HCT116 (cell line): Measurements from ENCODE around the gene DCST2. TPM values are rescaled to one million over a fixed set of nuclear protein-coding genes. Genes with fewer than 3 reads are reported as not detected.

Experiments used
- ATAC-seq: fragments of 200-7000 bp; cut with Tn5 transposase; 2 replicates; pipeline ENCODE4 v1.9.1; 2020; ENCODE audit warnings: mild to moderate bottlenecking, moderate library complexity
- BruUV-seq: library from RNA; stranded (reverse); fragments of 400-500 nt; replicated peaks from 2 replicates; lab custom pipeline; 2021; lab: Mats Ljungman, UMichigan
- CTCF ChIA-PET: fragments of 300-600 bp; sonication (Branson Sonifier 250); formaldehyde crosslinking; loops from one replicate; lab custom pipeline; 2021; ENCODE audit warnings: antibody characterized with exemption; lab: Charles Lee
- POLR2A ChIA-PET: fragments of 300-600, 350-600 bp; sonication (Branson Sonifier 250); formaldehyde crosslinking; loops from one replicate; lab custom pipeline; 2021; ENCODE audit warnings: antibody characterized with exemption; lab: Charles Lee
- RAD21 ChIA-PET, 2 experiments: fragments of 300-600 bp; sonication (Branson Sonifier 250); formaldehyde crosslinking; loops; one replicate each; lab custom pipeline; 2023; ENCODE audit warnings: low total read pairs in 2 of 2; ENCODE audit not compliant: uncharacterized antibody in 2 of 2, unreplicated experiment in 2 of 2, low non-redundant PET in 1 of 2; lab: Charles Lee
- DNase-seq: peaks from one replicate; pipeline ENCODE4 v3.0.0-alpha.2; 2010; ENCODE audit warnings: low read depth, low spot score
- H2AFZ ChIP-seq: fragments of 200-600 bp; shearing (Covaris generic), sonication (generic); 2 replicates; pipeline ENCODE4 v1.6.1; 2017; ENCODE audit warnings: low read depth, mixed run types, mixed read lengths, antibody characterized with exemption, low read length; ENCODE audit not compliant: poor library complexity, severe bottlenecking
- H3K27ac ChIP-seq: 2 replicates; pipeline ENCODE4 v1.5.1; 2012; ENCODE audit warnings: low read depth, low read length
- H3K27me3 ChIP-seq: fragments of 200-600 bp; sonication (generic); 2 replicates; pipeline ENCODE4 v1.6.1; 2016; ENCODE audit warnings: mixed run types, low read length, mixed read lengths; ENCODE audit not compliant: insufficient read depth
- H3K36me3 ChIP-seq, 2 experiments: fragments of 200-500 bp in 1 of 2; fragments of 200-600 bp in 1 of 2; sonication (Bioruptor generic) in 1 of 2; sonication (generic) in 1 of 2; 2 replicates each; pipeline versions ENCODE4 v1.5.1 to v1.6.1; 2014 to 2016; ENCODE audit warnings: low read length in 2 of 2, inconsistent platforms in 1 of 2, mixed read lengths in 1 of 2, mixed run types in 1 of 2; ENCODE audit not compliant: insufficient read depth in 2 of 2, control insufficient read depth in 1 of 2
- H3K4me1 ChIP-seq, 2 experiments: fragments of 200-600 bp in 1 of 2; sonication (generic) in 1 of 2; 2 replicates each; pipeline versions ENCODE4 v1.5.1 to v1.6.1; 2012 to 2017; ENCODE audit warnings: low read length in 2 of 2, inconsistent platforms in 1 of 2, mild to moderate bottlenecking in 1 of 2, mixed read lengths in 1 of 2, mixed run types in 1 of 2, moderate library complexity in 1 of 2; ENCODE audit not compliant: insufficient read depth in 2 of 2, control insufficient read depth in 1 of 2
- H3K4me2 ChIP-seq: fragments of 200-600 bp; sonication (generic); 2 replicates; pipeline ENCODE4 v1.6.1; 2017; ENCODE audit warnings: mixed run types, low read length, mixed read lengths
- H3K4me3 ChIP-seq, 2 experiments: fragments of 200-600 bp in 1 of 2; sonication (generic) in 1 of 2; replicated peaks in 1 of 2; 2 replicates each; pipeline ENCODE4 v1.5.1; 2011 to 2016; ENCODE audit warnings: low read length in 2 of 2, control low read depth in 1 of 2, low read depth in 1 of 2, mild to moderate bottlenecking in 1 of 2, mixed read lengths in 1 of 2, mixed run types in 1 of 2
- H3K79me2 ChIP-seq: fragments of 200-600 bp; sonication (generic); 2 replicates; pipeline ENCODE4 v1.6.1; 2017; ENCODE audit warnings: mild to moderate bottlenecking, mixed run types, low read length, moderate library complexity, mixed read lengths; ENCODE audit not compliant: insufficient read depth
- H3K9ac ChIP-seq: fragments of 200-600 bp; sonication (generic); 2 replicates; pipeline ENCODE4 v1.6.1; 2016; ENCODE audit warnings: low read length, mixed read lengths
- H3K9me2 ChIP-seq: fragments of 200-600 bp; sonication (generic), shearing (Covaris generic); 2 replicates; pipeline ENCODE4 v1.6.1; 2017; ENCODE audit warnings: mixed run types, mild to moderate bottlenecking, moderate library complexity; ENCODE audit not compliant: insufficient read depth
- H3K9me3 ChIP-seq, 2 experiments: fragments of 200-500 bp in 1 of 2; fragments of 200-600 bp in 1 of 2; sonication (Bioruptor generic) in 1 of 2; sonication (generic) in 1 of 2; 2 replicates each; pipeline ENCODE4 v1.6.1; 2014 to 2017; ENCODE audit warnings: low read length in 2 of 2, mixed read lengths in 2 of 2, inconsistent platforms in 1 of 2, low read depth in 1 of 2, mild to moderate bottlenecking in 1 of 2, mixed run types in 1 of 2, moderate library complexity in 1 of 2; ENCODE audit not compliant: control insufficient read depth in 1 of 2, insufficient read depth in 1 of 2
- H4K20me1 ChIP-seq: fragments of 200-600 bp; sonication (generic), shearing (Covaris generic); 2 replicates; pipeline ENCODE4 v1.6.1; 2017; ENCODE audit warnings: mixed run types, mild to moderate bottlenecking, moderate library complexity; ENCODE audit not compliant: insufficient read depth
- CBX3 ChIP-seq: IDR thresholded peaks from 2 replicates; pipeline ENCODE4 v1.6.1; 2012; ENCODE audit warnings: low read depth
- EGR1 ChIP-seq: IDR thresholded peaks from 2 replicates; pipeline ENCODE4 v1.6.1; 2012; ENCODE audit warnings: low read depth
- ELF1 ChIP-seq: IDR thresholded peaks from 2 replicates; pipeline ENCODE4 v1.6.1; 2012; ENCODE audit warnings: low read depth, borderline replicate concordance
- EZH2 ChIP-seq: fragments of 200-600 bp; sonication (generic); IDR thresholded peaks from 2 replicates; pipeline ENCODE4 v1.6.1; 2017; ENCODE audit warnings: antibody characterized with exemption, mixed run types
- FOSL1 ChIP-seq: IDR thresholded peaks from 2 replicates; pipeline ENCODE4 v1.6.1; 2012; ENCODE audit warnings: low read depth
- JUND ChIP-seq: IDR thresholded peaks from 2 replicates; pipeline ENCODE4 v1.6.1; 2012
- MAX ChIP-seq: IDR thresholded peaks from 2 replicates; pipeline ENCODE4 v1.6.1; 2012
- POLR2A ChIP-seq: IDR thresholded peaks from 2 replicates; pipeline ENCODE4 v1.7.0; 2011; ENCODE audit warnings: borderline replicate concordance; ENCODE audit not compliant: insufficient read depth, insufficient read length; ENCODE audit errors: extremely low read depth
- RAD21 ChIP-seq: IDR thresholded peaks from 2 replicates; pipeline ENCODE4 v1.6.1; 2012; ENCODE audit warnings: low read depth, mild to moderate bottlenecking
- REST ChIP-seq: IDR thresholded peaks from 2 replicates; pipeline ENCODE4 v1.6.1; 2012; ENCODE audit warnings: low read depth
- SRF ChIP-seq: IDR thresholded peaks from 2 replicates; pipeline ENCODE4 v1.6.1; 2012; ENCODE audit warnings: low read depth
- TCF7L2 ChIP-seq: IDR thresholded peaks from 2 replicates; pipeline ENCODE4 v1.7.0; 2011; ENCODE audit warnings: borderline replicate concordance, inconsistent platforms; ENCODE audit not compliant: insufficient read depth, insufficient read length; ENCODE audit errors: extremely low read depth
- YY1 ChIP-seq: IDR thresholded peaks from 2 replicates; pipeline ENCODE4 v1.6.1; 2011; ENCODE audit warnings: low read length, low read depth, moderate library complexity, mild to moderate bottlenecking; ENCODE audit not compliant: insufficient replicate concordance; ENCODE audit errors: extremely low read depth
- ZBTB33 ChIP-seq: IDR thresholded peaks from 2 replicates; pipeline ENCODE4 v1.6.1; 2011; ENCODE audit warnings: mild to moderate bottlenecking, low read length, moderate library complexity; ENCODE audit not compliant: insufficient replicate concordance; ENCODE audit errors: extremely low read depth
- ZFX ChIP-seq: fragments of 450-650 bp; IDR thresholded peaks from 2 replicates; pipeline ENCODE4 v1.6.1; 2017
- ZNF274 ChIP-seq: fragments of 200-500 bp; sonication (Bioruptor generic); IDR thresholded peaks from 2 replicates; pipeline ENCODE4 v1.6.1; 2014; ENCODE audit warnings: mild to moderate bottlenecking, low read depth, low read length, inconsistent platforms
- intact Hi-C: fragments of 100-400 bp; cut with micrococcal nuclease; formaldehyde crosslinking; loops from 2 replicates; pipeline ENCODE4 v1.10.0; 2022
- total RNA-seq: library from RNA; stranded (reverse); gene quantifications from one replicate; pipeline ENCODE4 v1.2.1, GENCODE V29; 2021; ENCODE audit not compliant: unreplicated experiment

Gene DCST2
- total RNA-seq, 1 experiment from 2014 or later: 2.0 TPM

- H3K27ac ChIP-seq: no peak overlapping the region
- CTCF ChIA-PET: interaction anchor here (1.5 kb wide), 1 partner anchor 36 kb away, joined by 5 read pairs; the partner anchor contains the start of gene ADAM15
- no peaks in the 10 kb centered on the region for H3K27me3 ChIP-seq
- POLR2A ChIA-PET: interaction anchor here (1.1 to 1.4 kb wide), 2 partner anchors 13 to 15 kb away, joined by 3 to 7 read pairs; partner anchors contain the start of gene ZBTB7B
- H3K36me3 ChIP-seq: peaks cover 11 to 27% of the 10 kb centered on the region in 2 experiments; a peak in 3 of 4 replicates
- ATAC-seq: no peak
- no peaks in the 10 kb centered on the region for H4K20me1 ChIP-seq
- no peak overlapping the region for H2AFZ ChIP-seq
- no peak overlapping the region for H3K9ac ChIP-seq
- intact Hi-C loops: no loop called here
- H3K79me2 ChIP-seq: peaks cover 33% of the 10 kb centered on the region; the same call in 1 of the 2 replicates
- no peak overlapping the region for H3K4me3 ChIP-seq
- H3K9me2 ChIP-seq: no peaks in the 10 kb centered on the region
- no TSS peak for BruUV-seq
- DNase-seq: no peak
- no peaks in the 10 kb centered on the region for H3K9me3 ChIP-seq
- peaks cover 28 to 69% of the 10 kb centered on the region in 2 experiments for H3K4me1 ChIP-seq
- RAD21 ChIA-PET: no interaction called here
- TF ChIP-seq RAD21: no peak
- no peak for TF ChIP-seq JUND
- no peak for TF ChIP-seq FOSL1
- TF ChIP-seq ZFX: no peak
- TF ChIP-seq EGR1: no peak
- TF ChIP-seq CBX3: no peak
- no peak for TF ChIP-seq SRF
- no peak for TF ChIP-seq ZBTB33
- no peak for TF ChIP-seq MAX
- TF ChIP-seq REST: no peak
- no peak for TF ChIP-seq POLR2A
- no peak for TF ChIP-seq ZNF274
- no peak for TF ChIP-seq TCF7L2
- TF ChIP-seq ELF1: no peak
- TF ChIP-seq YY1: no peak
- no peak for TF ChIP-seq EZH2
- no peak overlapping the region for H3K4me2 ChIP-seq
Measured at GRCh38 chr1:155014709-155015508, 18.7 kb downstream of the DCST2 start.
